AG04449 (cell line): ENCODE measurements around the gene FOLR1.

Experiments
- CTCF ChIA-PET: fragments of 350-600 bp; formaldehyde crosslinking; extraction: SDS; loops from one replicate; lab custom pipeline; 2021; ENCODE audit warnings: antibody characterized with exemption; lab: Yijun Ruan, JAX
- POLR2A ChIA-PET: fragments of 400-600, 350-600 bp; formaldehyde crosslinking; extraction: SDS; loops from one replicate; lab custom pipeline; 2020; ENCODE audit warnings: antibody characterized with exemption, inconsistent platforms; lab: Yijun Ruan, JAX
- DNase-seq: peaks from one replicate; pipeline ENCODE4 v3.0.0-alpha.2; 2010; ENCODE audit warnings: low read depth, low spot score
- H3K4me3 ChIP-seq: 2 replicates; pipeline ENCODE4 v1.5.1; 2011; ENCODE audit warnings: low read depth, mild to moderate bottlenecking, control low read depth, low read length
- CTCF ChIP-seq: IDR thresholded peaks from one replicate; pipeline ENCODE4 v1.5.1; 2011; ENCODE audit warnings: mild to moderate bottlenecking, moderate library complexity, low read length, control low read depth, inconsistent platforms; ENCODE audit not compliant: insufficient read depth; ENCODE audit errors: missing control alignments

The FOLR1 gene

GRCh38 chr11:72237112-72237931, 45.4 kb downstream of the FOLR1 start:
- ChIA-PET CTCF (interaction anchor here (0.9 to 5.9 kb wide), 22 partner anchors 9 to 260 kb away, joined by 3 to 76 read pairs (median 6); partner anchors contain the start of genes FOLR2 and INPPL1), POLR2A (interaction anchor here (0.7 to 2.4 kb wide), 4 partner anchors 10 to 177 kb away, joined by 3 to 16 read pairs (median 4); no protein-coding TSS in a partner anchor)
- DNase-seq: no peak
- no peak overlapping the region for H3K4me3 ChIP-seq
- no peak for TF ChIP-seq CTCF

- TF ChIP-seq CTCF: peak; percentile 82
- H3K4me3 ChIP-seq: no peak overlapping the region
- no peak for DNase-seq
- ChIA-PET CTCF (interaction anchor here (0.8 to 5.9 kb wide), 19 partner anchors 8 to 261 kb away, joined by 3 to 76 read pairs (median 5); partner anchors contain the start of genes FOLR2 and INPPL1), POLR2A (interaction anchor here (0.8 to 2.4 kb wide), 3 partner anchors 10 to 176 kb away, joined by 3 to 16 read pairs (median 4); no protein-coding TSS in a partner anchor)
Measured at GRCh38 chr11:72238040-72238450, 46.1 kb downstream of the FOLR1 start.

- no peak for TF ChIP-seq CTCF
- ChIA-PET CTCF (interaction anchor here (0.7 to 5.9 kb wide), 18 partner anchors 7 to 262 kb away, joined by 3 to 76 read pairs (median 5); partner anchors contain the start of genes FOLR2 and INPPL1), POLR2A (interaction anchor here (0.7 to 2.4 kb wide), 3 partner anchors 11 to 114 kb away, joined by 4 to 16 read pairs (median 6); partner anchors contain the start of gene INPPL1)
- no peak for DNase-seq
- no peak overlapping the region; the same call in 1 of the 2 replicates for H3K4me3 ChIP-seq
Measured at GRCh38 chr11:72238492-72239312, 46.8 kb downstream of the FOLR1 start.

- POLR2A ChIA-PET: interaction anchor here (0.7 to 2.4 kb wide), 3 partner anchors 10 to 15 kb away, joined by 3 to 16 read pairs (median 6); partner anchors contain the start of gene INPPL1
- CTCF ChIA-PET: interaction anchor here (0.7 to 5.9 kb wide), 5 partner anchors 11 to 214 kb away, joined by 3 to 76 read pairs (median 24); partner anchors contain the start of gene INPPL1
- no peak for TF ChIP-seq CTCF
- DNase-seq: no peak
- peak overlapping the region; percentile 38 for H3K4me3 ChIP-seq
Measured at GRCh38 chr11:72239313-72239848, 47.4 kb downstream of the FOLR1 start.

GRCh38 chr11:72239849-72240460, 48.0 kb downstream of the FOLR1 start:
- DNase-seq: no peak
- CTCF ChIA-PET: interaction anchor here (0.7 to 6.8 kb wide), 12 partner anchors 10 to 191 kb away, joined by 3 to 76 read pairs (median 4); partner anchors contain the start of gene INPPL1
- no peak for TF ChIP-seq CTCF
- H3K4me3 ChIP-seq: peak overlapping the region; percentile 38; the same call in 1 of the 2 replicates
- POLR2A ChIA-PET: interaction anchor here (0.7 to 2.4 kb wide), 5 partner anchors 9 to 15 kb away, joined by 3 to 16 read pairs (median 4); partner anchors contain the start of gene INPPL1
